Muscle layer of colon (tissue), 2 donors: ENCODE data around the gene PPP1R2.

Experiments
- H3K27ac ChIP-seq: one replicate; pipeline ENCODE4 v1.7.0; 2013; ENCODE audit warnings: low read depth, mild to moderate bottlenecking, low read length, moderate library complexity
- H3K27me3 ChIP-seq, 2 donors: one replicate each; pipeline ENCODE4 v1.7.0; 2013; ENCODE audit warnings: low read length in 2 of 2, mild to moderate bottlenecking in 2 of 2; ENCODE audit not compliant: insufficient read depth in 2 of 2, control insufficient read depth in 1 of 2
- H3K36me3 ChIP-seq: one replicate; pipeline ENCODE4 v1.7.0; 2013; ENCODE audit warnings: mild to moderate bottlenecking, low read length; ENCODE audit not compliant: insufficient read depth
- H3K4me1 ChIP-seq: one replicate; pipeline ENCODE4 v1.7.0; 2013; ENCODE audit warnings: mild to moderate bottlenecking, low read length; ENCODE audit not compliant: insufficient read depth
- H3K4me3 ChIP-seq, 2 donors: one replicate each; pipeline ENCODE4 v1.7.0; 2013; ENCODE audit warnings: low read length in 2 of 2, low read depth in 1 of 2, mild to moderate bottlenecking in 1 of 2, moderate library complexity in 1 of 2
- H3K9ac ChIP-seq: one replicate; pipeline ENCODE4 v1.7.0; 2013; ENCODE audit warnings: low read length
- H3K9me3 ChIP-seq: one replicate; pipeline ENCODE4 v1.7.0; 2013; ENCODE audit warnings: mild to moderate bottlenecking, low read length
- donor health status: abdominal sarcoma.
- donor health status: Adenocarcinoma of cecum.

PPP1R2 gene

DNA sequence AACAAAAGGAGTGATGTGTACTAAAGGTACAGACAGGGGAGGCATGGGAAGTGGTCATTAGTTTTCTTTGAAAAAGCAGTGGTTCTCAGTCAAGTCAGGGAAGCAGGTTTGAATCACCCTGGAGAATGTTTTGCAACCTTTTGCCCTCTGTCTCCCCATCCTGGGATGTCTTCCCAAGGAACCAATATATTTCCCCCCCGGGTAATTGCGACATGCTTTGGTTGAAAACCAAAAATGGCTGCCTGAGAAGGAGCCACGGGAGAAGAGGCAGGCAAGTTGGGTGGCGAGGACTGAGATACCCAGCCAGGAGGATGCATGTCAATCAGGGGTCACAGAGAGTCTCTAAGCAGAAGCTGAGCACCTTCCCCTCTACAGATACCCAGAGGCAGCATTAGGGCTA, 20.2 kb upstream of the PPP1R2 start:
- Histone ChIP-seq H3K9me3 (no peaks in the 10 kb centered on the region), H3K4me1 (no peaks in the 10 kb centered on the region), H3K36me3 (no peaks in the 10 kb centered on the region), H3K27ac (no peak overlapping the region), H3K9ac (no peak overlapping the region), H3K27me3 (peaks cover 0 to 5% of the 10 kb centered on the region in 2 donors), H3K4me3 (no peak overlapping the region)

DNA sequence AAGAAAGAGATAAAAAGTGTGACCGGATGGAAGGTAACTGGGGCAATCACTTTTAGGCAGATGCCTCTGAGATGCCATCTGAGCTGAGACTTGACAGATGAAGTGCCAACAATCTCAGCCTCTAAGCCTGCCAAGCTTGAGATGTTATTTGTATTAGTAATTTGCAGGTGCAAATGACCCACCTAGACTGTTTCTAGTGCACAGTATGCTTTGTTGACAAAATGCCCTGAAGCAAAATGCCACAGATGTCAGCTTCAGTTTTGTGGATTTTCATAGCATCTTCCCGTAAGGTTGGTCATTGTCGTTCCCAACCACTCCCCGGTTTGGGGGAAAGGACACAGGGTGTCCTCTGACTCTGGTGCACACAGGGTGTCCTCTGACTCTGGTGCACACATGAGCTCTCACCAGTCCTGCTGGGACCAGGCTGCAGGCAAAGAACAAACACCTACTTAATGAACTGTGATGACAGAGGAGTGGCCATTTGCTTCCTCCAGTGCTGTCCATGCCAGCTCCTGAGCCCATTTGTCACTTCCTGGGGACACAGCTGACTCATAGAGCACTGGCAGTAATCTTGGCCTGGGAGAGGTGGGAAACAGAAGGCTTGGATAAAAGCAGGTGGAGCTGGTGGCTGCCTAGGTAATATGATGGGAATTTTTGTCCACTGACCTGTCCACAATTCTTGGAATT, 16.7 kb upstream of the PPP1R2 start:
- H3K27me3 ChIP-seq: no peaks in the 10 kb centered on the region
- no peak overlapping the region for H3K4me3 ChIP-seq
- H3K4me1 ChIP-seq: no peaks in the 10 kb centered on the region
- H3K27ac ChIP-seq: no peak overlapping the region
- H3K36me3 ChIP-seq: no peaks in the 10 kb centered on the region
- H3K9me3 ChIP-seq: no peaks in the 10 kb centered on the region
- H3K9ac ChIP-seq: no peak overlapping the region

DNA sequence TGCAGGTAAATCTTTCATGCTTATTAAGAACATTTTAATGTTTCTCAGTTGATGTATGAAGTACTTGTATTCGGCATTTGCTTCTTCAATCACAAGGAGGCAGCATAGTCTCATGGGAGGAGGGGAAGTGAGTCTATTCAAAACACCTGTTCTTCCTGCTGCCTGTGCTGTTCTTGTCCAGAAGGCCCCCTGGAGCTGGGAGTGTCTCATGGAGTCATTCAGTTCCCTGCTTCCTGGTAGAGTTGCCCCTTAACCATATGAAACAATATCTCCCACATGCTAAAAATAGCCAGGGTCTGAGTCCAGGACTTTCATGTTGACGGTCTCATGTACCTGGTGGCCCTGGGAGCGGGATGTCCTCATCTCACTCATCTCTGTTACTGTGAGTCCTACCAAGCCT, 15.5 kb upstream of the PPP1R2 start:
- no peaks in the 10 kb centered on the region for H3K9me3 ChIP-seq
- H3K27ac ChIP-seq: no peak overlapping the region
- H3K36me3 ChIP-seq: no peaks in the 10 kb centered on the region
- H3K27me3 ChIP-seq: no peaks in the 10 kb centered on the region
- no peak overlapping the region for H3K9ac ChIP-seq
- H3K4me3 ChIP-seq: no peak overlapping the region
- no peaks in the 10 kb centered on the region for H3K4me1 ChIP-seq

DNA sequence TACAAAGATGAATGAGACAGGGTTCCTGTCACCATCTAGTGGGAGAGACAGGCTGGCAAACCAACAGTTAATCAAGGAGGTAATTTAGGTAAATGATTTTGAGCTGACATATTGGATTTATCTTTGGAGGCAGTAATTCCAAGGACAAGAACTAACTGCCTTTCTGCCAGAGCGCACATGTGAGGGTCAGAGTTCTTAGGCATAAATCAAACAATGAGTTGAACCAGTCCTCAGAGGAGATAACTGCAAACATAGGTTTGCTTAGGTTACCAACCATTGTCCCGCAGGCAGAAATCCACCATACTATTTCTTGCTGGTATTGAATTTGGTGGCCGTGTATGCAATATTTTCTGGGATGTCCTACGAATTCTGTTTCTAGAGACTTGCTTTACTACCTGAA, 14.2 kb upstream of the PPP1R2 start:
- H3K27me3 ChIP-seq: no peaks in the 10 kb centered on the region
- no peak overlapping the region for H3K27ac ChIP-seq
- H3K36me3 ChIP-seq: no peaks in the 10 kb centered on the region
- no peaks in the 10 kb centered on the region for H3K9me3 ChIP-seq
- H3K9ac ChIP-seq: no peak overlapping the region
- H3K4me3 ChIP-seq: no peak overlapping the region
- H3K4me1 ChIP-seq: no peaks in the 10 kb centered on the region

DNA sequence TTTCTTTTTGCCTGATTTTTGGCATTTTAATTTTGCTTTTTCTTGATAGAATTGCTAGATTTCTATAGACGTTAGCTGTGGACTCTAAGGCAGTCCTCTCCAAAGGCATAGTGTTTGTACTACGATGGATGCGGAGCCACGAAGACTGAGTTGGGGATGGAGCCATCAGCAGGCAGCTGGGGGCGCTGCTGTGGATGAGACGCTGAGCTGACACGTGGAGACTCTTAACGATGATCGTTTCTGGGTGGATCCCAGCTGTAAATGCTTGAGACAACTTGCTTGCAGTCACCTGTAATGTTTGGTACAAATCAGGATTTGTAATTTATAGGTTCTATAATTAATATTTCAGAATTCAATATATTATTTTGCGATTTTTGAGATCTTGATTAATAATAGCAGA, 13.3 kb upstream of the PPP1R2 start:
- Histone ChIP-seq H3K9ac (no peak overlapping the region), H3K27me3 (no peaks in the 10 kb centered on the region), H3K9me3 (no peaks in the 10 kb centered on the region), H3K4me3 (no peak overlapping the region), H3K27ac (no peak overlapping the region), H3K4me1 (no peaks in the 10 kb centered on the region), H3K36me3 (no peaks in the 10 kb centered on the region)

DNA sequence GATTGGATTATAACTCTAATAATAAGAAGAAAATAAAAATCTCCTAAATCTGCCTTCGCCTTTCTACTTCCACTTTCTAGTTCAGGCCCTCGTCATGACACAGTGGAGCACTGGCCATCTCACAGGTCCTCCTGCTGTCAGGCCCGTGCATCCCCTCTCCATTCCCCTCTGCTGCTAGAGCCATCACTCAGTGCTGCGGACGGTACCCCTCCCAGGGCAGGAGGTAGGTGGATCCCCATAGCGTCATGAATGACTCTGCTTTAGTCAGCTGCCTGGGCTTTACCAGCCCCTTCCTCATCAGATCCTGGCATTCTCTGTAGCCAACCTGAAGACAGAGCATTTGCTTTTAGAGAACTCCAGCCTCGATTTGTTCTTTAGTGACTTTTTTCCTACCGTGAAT, 12.0 kb upstream of the PPP1R2 start:
- Histone ChIP-seq H3K9me3 (no peaks in the 10 kb centered on the region), H3K4me3 (no peak overlapping the region), H3K27ac (no peak overlapping the region), H3K27me3 (no peaks in the 10 kb centered on the region), H3K36me3 (no peaks in the 10 kb centered on the region), H3K9ac (no peak overlapping the region), H3K4me1 (no peaks in the 10 kb centered on the region)

DNA sequence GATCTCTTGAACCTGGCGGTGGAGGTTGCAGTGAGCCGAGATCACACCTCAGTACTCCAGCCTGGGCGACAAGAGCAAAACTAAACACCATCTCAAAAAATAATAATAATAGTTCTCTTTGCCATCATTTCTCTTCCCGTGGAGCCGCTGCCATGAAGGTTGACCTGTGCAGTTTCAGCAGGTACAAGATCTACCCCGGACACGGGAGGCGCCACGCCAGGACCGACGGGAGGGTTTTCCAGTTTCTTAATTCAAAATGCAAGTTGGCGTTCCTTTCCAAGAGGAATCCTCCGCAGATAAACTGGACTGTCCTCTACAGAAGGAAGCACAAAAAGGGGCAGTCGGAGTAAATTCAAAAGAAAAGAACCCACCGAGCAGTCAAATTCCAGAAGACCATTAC, 11.3 kb upstream of the PPP1R2 start:
- H3K4me1 ChIP-seq: no peaks in the 10 kb centered on the region
- no peak overlapping the region for H3K9ac ChIP-seq
- no peaks in the 10 kb centered on the region for H3K36me3 ChIP-seq
- H3K27me3 ChIP-seq: no peaks in the 10 kb centered on the region
- no peak overlapping the region for H3K4me3 ChIP-seq
- no peak overlapping the region for H3K27ac ChIP-seq
- no peaks in the 10 kb centered on the region for H3K9me3 ChIP-seq

DNA sequence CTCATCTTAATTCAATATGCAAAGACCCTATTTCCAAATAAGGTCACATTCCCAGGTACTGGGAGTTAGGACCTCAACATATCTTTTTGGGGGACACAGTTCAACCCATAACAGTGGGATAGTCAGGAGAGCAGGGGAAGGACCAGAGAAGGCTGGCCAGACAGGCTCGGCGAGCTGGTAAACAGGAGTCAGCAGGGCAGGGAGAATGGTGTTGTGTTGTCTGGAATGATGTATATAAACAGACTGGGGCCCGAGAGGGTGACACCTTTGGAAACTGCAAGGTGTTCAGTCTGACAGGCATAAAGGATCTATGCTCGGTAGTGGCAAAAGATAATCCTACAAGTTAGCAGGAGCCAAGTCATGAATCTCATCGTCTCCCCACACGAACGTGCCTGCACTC, 10.1 kb upstream of the PPP1R2 start:
- no peaks in the 10 kb centered on the region for H3K36me3 ChIP-seq
- H3K4me1 ChIP-seq: no peaks in the 10 kb centered on the region
- no peak overlapping the region for H3K9ac ChIP-seq
- no peak overlapping the region for H3K27ac ChIP-seq
- no peak overlapping the region for H3K4me3 ChIP-seq
- no peaks in the 10 kb centered on the region for H3K9me3 ChIP-seq
- H3K27me3 ChIP-seq: no peaks in the 10 kb centered on the region

DNA sequence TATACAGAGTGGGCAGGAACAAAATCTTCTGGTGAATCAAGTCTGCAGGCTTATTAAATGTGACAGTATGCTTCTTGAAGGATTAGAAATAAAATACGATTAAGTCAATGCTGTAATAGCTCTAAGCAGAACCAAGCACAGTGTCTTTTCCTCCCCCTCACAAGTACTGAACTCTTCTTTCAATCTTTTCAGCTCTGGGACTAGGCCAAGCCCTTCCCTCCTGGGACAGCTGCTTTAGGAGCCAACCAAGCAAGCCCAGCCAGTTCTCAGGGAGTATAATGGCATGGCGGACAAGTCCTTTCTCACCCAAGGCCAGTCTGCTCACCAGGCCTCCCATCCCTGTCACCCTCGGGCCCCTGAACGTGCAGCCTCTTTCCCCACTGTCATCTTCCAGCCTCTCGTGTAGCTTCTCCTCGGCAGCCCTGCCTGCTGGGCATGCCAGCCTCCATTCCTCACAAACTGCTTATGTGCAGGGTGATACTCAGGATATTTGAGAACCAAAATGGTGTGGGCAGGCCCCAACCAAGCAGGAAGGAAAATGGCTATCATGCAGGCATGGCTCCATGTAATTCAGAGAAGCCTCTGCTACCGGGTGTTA, 8.4 kb upstream of the PPP1R2 start:
- no peaks in the 10 kb centered on the region for H3K27me3 ChIP-seq
- no peak overlapping the region for H3K9ac ChIP-seq
- no peaks in the 10 kb centered on the region for H3K9me3 ChIP-seq
- no peak overlapping the region for H3K27ac ChIP-seq
- no peaks in the 10 kb centered on the region for H3K4me1 ChIP-seq
- H3K4me3 ChIP-seq: no peak overlapping the region
- H3K36me3 ChIP-seq: no peaks in the 10 kb centered on the region

DNA sequence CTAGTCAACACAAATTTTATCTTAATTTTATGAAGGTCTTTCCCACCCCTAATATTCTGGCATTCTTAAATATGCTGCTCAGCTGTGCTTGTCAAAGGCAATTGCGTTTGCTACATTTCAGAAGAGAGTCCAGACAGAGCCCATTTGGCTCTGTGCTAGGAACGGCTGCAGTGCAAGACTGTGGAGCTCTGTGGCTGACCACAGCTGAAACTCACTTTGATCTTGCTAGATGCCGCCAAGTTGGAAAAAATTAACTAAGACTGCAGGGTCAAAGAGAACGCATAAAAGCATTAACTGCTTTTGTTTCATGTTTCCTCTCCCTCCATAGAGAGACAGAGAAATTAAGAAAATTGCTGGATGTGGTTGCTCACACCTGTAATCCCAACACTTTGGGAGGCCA, 7.6 kb upstream of the PPP1R2 start:
- Histone ChIP-seq H3K9me3 (no peaks in the 10 kb centered on the region), H3K27me3 (no peaks in the 10 kb centered on the region), H3K27ac (no peak overlapping the region), H3K4me3 (no peak overlapping the region), H3K9ac (no peak overlapping the region), H3K4me1 (peaks cover 7% of the 10 kb centered on the region), H3K36me3 (no peaks in the 10 kb centered on the region)

DNA sequence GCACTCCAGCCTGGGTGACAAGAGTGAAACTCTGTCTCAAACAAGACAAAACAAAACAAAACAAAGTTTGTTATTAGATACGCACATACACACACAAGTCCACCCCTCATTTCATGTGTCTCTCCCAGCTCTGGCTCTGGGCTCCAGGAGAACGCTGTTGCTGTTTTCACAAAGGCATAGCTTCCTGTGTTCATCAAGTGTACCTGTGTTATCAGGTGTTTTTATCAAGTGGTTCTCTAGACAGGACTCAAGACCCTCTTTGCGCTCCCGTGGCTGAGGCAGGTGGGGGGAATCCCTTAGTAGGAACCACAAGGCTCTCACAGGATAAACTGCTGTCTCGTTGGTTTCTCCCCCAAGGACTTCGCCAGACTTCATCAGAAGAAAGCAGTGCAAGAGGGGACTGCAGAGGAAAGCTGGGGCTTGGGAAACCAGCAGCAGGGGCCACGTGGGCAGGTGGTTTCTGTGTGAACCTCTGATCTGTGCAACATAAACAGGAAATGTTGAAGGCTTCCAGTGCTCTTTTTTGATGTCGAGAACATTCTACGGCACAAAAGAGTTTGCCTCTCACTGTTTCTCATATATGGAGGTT, 6.9 kb upstream of the PPP1R2 start:
- Histone ChIP-seq H3K27me3 (no peaks in the 10 kb centered on the region), H3K9me3 (no peaks in the 10 kb centered on the region), H3K9ac (no peak overlapping the region), H3K4me3 (no peak overlapping the region), H3K4me1 (peaks cover 9% of the 10 kb centered on the region), H3K27ac (no peak overlapping the region), H3K36me3 (no peaks in the 10 kb centered on the region)

DNA sequence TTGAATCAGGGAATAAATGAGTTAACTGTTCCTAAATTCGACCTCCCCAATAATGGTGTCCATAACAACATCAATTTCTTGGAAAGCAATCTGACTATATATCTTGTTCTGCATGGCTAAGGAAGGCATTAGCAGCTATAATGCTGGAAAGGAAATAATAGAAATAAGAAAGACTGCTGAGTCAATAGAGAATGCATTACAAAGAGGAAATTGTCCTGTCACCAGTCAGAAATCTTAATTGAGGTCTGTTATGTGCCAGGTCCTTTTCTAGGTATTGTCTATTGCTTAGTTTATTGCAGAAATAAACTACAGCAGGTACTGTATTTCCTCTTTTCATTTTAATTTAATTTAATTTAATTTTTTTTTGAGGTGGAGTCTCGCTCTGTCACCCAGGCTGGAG, 5.9 kb upstream of the PPP1R2 start:
- H3K9ac ChIP-seq: no peak overlapping the region
- H3K9me3 ChIP-seq: no peaks in the 10 kb centered on the region
- H3K4me3 ChIP-seq: no peak overlapping the region
- H3K4me1 ChIP-seq: peaks cover 9% of the 10 kb centered on the region
- H3K36me3 ChIP-seq: no peaks in the 10 kb centered on the region
- H3K27me3 ChIP-seq: no peaks in the 10 kb centered on the region
- no peak overlapping the region for H3K27ac ChIP-seq
